COR-L47 (cell line): ENCODE data around the gene PLEKHO1.

ENCODE experiments used
- DNase-seq: peaks from one replicate; lab custom pipeline; 2025; lab: John Stamatoyannopoulos, UW

The PLEKHO1 gene

DNA sequence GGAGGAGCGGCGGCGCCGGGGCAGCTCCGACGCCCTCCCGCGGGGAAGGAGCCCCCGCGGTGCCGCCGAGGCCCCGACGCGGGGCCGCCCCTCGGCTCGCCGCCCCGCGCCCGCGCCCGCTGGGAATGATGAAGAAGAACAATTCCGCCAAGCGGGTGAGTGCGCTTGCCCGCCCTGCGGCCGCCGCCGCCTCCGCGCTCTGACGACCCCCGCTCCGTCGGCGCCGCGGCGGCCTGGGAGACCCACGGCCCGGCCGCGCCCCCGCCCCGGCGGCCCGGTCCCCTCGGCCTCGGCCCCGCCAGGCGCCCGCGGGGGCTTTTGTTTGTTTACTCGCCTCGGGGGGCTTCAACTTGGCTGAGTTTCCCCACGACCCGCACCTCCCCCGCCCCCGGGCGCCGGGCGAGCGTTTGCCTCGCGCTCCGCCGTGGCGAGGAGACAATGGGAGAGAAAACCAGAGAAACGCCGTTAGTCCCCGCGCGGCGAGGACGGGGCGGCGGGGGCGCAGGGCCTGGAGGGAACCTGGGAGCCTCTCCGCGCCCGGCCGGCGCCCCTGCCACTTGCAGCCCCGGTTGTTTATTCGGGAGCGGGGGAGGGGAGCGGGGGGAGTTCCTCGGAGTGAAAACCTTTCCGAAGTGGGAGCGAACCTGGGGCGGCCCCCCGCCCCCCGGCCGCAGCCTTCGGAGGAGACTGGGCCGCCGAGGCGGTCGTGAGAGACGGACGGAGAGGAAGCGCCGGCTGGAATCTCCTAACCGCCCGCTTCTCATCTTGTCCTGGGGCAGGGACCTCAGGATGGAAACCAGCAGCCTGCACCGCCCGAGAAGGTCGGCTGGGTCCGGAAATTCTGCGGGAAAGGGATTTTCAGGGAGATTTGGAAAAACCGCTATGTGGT lies 661 bp downstream of the PLEKHO1 start:
- no peak for DNase-seq

DNA sequence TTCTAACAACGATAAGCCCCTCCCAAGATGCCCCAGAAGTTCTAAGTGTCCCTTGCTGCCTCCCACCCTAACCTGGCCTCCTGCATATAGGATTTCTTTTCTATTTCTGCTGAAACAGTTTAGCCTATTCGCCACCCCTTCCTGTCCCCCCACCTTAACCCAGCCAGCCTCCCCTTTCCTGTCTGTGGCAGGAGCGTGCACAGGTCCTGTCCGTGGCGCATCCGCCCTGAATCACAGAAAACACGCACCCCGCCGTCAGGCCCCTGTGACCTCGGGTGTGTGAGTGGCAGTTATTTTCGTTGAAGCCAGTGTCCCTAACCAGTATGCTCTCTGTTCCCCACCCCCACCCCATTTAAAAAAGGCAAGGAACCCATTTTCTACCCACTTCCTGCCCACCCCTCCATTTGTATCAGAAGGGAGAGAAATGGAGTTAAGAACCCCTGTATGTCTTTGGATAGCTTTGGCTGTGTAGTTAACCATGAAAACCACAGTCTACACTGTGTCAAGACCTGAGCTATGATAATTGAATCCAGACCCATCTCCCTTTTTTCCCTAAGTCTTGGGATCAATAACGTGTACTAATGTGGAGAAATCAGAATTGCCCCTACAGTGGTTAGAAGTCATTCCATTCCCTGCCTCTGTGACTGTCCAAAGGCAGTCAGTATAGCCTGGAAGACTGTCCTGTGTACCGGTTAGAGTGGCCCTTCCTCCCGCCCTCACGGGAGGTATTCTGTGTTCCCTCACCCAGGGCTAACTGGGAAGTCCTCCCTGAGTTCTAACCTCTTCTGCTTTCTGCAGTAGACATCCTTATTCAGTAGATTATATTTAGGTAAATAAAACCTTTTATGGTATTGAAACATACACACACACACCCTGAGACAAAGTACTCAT lies 1.8 kb downstream of the PLEKHO1 start:
- DNase-seq: no peak

DNA sequence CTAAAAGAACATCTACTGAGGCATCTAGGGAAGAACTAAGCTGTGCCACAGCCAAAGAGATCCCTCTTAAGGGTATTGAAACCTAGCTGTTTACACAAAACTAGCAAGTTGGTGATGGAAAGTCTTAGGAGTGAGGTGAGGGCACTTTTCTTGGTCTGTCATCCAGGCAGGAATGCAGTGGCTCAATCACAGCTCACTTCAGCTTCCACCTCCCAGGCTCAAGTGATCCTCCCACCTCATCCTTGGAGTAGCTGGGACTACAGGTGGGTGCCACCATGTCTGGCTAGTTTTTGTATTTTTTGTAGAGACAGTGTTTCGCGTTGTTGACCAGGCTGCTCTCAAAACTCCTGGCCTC lies 2.4 kb downstream of the PLEKHO1 start:
- no peak for DNase-seq

DNA sequence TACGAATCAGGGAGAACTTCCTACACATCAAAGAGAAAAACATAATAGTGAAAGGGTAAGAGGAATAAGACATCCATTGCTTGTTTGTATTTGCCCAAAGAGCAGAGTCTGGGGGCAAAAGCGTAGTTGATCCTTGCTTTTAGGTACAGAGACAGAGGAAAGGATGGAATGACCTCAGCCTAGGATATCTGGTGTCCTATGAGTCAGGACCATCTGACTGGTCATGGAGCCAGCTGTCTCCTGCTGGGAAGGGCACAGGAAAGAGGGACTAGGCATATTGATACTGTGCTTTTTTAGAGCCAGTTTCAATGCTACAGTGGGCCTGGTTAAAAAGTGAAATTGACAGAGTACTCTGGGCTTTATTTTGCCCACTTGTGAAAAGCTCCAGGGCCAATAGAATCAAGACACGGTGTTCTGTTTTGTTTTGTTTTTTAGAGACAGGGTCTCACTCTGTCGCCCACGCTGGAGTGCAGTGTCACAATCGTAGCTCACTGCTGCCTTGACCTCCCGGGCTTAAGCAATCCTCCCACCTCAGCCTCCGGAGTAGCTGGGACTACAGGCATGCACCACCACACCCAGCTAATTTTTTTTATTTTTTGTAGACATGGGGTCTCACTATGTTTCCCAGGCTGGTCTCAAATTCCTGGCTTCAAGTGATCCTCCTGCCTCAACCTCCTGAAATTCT lies 3.2 kb downstream of the PLEKHO1 start:
- no peak for DNase-seq

DNA sequence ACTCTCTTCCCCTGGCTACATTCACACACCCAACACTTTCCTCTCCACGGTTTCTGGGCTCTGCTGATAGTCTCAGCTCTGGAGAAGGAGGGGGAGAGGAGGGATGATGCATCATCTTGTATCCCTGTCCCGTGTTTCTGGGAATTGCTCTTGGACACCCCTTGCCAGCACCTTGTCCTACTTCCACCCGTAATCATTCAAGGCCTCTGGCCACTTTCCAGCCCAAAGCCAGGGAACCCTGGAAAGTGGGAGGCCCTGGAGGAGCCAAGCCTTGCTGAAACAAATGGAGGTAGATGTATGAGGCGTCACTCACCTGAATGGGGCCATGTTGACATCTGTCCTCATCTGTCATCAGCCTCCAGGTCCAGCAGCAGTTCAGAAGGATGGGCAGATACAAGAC lies 4.4 kb downstream of the PLEKHO1 start:
- DNase-seq: no peak

DNA sequence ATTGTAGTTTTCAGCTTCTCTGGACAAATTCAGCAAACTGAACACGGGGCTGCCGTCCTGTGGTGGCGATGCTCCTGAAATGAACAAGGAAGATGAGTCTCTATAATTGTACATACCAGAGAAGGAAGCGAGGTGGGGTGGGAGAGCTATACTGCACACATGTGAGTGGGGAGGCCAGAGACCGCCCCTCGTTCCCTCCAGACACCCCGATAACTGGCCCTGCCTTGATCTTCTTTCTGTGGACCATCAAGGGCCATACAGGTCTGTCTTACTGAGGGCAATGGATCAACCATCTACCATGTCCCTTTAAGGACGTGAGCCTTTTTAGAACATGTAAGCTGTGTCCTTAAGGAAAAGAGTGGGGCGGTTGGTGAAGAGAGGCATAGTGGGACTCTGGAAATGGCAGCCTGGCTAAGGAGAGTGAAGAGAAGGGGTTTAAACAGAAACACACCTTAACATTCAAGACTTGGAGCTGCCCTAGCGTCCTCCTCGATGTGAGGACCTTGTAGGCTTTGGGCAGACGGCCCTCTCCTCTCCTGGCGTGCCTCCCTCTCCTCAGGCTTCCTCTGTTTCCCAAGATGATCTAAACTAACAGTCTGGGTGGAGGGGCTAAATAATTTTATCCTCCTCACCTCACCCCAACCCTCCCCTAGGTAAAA lies 5.8 kb downstream of the PLEKHO1 start:
- no peak for DNase-seq

DNA sequence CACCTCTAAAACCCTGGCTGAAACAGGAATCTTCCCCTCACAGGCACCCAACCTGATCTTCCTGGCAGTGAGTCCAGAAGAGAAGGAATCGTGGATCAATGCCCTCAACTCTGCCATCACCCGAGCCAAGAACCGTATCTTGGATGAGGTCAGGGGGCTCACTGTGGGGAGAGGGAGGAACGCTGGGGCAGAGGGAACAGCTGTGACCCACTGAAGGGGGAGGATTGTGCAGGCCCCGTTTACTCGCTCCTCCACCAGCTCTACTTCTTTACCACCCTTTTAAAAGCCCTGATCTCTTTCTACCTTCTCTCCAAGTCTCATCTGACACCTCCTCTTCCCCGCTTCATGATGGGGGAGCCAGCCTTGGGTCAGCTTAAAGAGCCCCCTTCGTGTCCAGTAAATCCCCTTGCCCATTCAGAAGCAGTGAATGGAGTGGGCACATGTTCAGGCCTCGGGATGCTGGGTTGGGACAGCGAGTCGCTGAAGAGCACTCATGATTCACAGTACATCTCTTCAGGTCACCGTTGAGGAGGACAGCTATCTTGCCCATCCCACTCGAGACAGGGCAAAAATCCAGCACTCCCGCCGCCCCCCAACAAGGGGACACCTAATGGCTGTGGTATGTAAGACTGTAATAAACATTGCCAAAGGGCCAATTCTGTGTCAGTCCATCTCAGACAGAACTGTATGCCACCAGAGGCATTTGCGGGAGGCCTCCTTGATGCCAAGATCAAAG lies 7.3 kb downstream of the PLEKHO1 start:
- no peak for DNase-seq

DNA sequence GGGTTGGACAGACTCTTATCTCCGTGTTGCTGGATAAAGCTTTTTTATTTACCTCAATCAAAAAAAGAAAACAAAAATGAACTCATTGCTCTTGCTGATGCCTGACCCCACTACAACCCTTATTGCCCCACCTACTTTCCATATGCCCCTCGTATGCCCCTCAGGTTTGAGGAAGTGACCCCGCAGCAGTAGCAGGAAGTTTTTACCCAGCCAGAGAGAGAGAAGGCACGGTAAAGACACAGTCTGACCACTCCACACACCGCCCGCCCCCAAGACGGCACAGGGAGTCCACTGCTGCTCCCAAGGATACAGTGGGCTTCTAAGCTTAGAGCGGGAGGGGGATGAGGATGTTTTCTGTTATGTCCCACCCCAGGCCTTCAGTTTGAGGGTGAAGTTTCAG lies 9.8 kb downstream of the PLEKHO1 start:
- DNase-seq: no peak

DNA sequence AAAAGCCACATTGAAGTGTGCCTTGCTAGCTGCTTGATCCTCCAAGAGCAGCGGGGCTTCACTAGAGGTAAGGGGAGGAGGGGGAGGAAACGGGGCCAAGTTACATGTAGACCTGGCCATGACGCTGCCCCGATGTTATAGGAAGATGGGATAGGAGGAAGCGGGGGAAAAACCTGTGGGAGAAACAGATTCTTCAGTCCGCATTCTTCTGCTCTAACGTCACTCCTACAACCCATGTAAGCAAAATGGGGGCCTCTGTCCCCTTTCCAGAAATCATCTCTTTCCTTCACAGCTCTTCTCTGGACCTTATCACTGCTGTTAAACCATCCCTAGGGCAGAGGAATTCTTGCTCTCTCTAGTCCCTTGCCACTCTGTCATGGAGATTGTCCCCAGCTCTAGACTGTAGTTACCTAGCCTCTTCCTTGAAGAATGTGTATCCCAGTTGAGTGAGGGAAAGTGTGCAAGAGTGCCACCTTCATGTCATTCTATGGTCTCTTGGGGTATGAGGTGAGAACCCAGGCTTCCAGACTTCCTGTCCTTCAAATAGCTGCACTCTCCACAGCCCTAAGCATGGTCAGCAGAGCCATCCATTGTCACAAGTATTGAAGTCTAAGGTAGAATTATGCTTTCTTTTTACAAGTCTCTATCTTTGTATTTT lies 11.4 kb downstream of the PLEKHO1 start:
- no peak for DNase-seq

DNA sequence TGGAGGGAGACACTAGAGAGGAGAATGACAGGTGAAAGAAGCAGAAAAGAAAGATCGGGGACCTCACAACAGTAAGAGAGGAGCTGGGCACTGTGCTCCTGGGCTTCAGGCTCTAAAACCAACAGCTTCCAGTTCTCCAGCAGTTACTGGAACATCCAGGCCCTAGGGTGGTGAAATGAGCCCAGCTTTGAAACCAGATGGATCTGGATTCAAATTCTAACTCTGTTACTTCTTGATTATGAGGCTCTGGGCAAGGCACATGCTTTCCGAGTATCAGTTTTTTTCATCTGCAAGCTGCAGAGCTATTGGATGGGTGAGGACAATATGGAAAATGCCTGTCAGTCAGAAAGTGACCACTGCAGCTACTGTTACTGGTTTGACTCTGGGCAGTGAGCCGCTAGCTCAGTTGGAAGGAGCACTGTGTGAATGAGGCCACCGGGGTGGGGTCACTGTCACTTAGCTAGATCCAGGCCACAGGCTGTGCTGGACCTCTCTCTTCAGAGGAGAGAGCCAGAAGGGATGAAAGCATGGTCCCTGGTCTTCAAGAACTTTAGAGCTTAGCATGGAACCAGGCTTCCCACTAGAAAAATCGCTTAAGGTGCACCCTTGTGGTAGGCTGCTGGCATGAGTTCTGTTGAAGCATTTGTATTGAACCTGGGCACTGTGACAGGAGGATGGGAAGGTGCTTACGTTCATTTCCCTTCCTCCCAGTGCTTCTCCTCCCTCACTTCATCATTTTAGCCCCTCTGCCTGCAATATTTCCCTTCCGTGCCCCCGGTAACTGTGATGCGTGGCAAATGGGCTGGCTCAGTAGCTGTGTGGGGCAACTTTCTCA lies 12.2 kb downstream of the PLEKHO1 start:
- no peak for DNase-seq

DNA sequence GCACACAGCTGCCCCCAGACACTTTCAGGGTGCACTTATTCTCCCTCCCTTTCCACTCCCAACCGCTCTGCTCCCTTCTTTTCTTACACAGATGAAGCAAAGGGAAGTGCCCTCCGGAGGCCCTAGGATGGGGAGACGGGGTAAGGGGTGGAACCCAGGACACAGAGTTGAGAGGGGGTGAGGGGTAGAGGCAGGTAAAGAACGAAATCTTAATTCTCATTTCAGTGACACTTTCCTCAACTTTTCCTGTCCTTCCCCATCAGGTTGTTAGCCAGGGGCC lies 12.8 kb downstream of the PLEKHO1 start:
- no peak for DNase-seq

DNA sequence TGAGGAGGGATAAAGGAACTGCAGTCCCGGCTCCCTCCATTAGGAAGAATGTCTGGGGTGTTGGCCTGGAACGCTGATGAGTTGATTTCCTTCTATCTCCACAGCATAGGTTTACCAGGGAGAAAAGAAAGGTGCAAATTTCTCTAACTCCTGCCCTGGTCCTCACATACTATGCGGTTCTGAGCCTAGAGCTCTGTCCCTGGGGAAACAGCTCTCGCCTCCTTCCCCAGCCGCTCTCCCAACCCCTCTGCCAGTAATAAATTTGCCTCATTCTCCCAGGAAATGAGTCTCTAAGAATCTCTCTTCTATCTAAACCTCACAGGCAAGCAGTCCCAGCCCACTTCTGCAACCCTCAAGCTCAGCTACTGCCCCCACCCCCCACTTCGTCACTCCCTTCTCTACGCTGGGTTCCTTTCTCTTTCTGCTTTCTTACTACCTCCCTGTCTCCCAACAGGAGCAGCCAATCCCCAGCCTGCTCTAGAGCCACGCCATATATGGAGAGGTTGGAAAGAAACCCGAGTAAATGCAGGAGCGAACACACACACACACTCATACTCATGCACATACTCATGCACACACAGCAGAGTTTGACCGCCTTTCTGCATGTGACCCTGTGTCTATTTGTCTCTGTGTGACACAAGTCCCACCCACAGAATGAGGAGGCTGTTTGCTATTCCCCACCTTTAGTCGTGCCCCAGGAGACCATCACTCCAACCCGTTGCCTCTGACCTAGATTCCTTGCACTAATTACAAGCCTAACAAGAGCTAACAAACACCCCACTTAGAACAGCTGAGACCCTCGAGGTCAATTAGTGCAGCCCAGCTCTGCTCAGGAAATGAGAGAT lies 13.4 kb downstream of the PLEKHO1 start:
- peak; percentile 47 for DNase-seq

DNA sequence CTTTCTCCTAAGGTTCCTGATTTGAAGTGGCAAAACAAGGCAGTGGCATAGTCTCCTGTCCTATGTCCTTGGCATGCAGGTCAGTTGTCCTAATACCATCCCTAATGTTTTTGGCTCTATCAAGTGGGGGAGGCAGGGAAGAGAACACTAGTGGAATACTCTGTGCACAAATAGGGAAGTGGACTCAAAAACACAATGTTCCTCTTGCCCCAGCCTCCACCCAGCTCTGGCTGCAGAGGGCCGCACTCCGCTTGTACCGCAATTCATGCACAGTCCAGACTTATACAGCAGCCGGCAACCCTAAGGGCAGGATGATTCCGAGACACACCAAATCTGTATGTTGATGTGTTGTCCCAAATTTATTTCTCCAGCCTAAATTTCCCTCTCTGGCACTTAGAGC lies 14.5 kb downstream of the PLEKHO1 start:
- no peak for DNase-seq

DNA sequence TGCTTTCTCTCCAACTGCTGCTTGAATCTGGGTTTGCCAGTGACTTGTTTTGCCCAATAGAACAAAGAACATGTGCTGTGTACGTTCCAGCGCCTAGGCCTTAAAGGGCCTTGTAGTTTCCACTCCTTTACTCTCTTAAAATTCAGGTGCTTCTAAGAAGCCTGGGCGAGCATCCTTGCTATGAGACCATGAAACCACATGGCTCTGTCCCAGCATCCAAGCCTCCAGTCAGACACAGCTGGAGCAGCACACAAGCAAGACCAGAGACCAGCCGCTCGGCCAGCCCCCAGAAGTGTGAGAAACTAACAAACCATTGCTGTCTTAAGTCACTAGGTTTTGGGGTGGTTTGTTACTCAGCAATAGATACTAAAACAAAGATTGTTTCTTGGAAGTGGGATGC lies 15.1 kb downstream of the PLEKHO1 start:
- no peak for DNase-seq

DNA sequence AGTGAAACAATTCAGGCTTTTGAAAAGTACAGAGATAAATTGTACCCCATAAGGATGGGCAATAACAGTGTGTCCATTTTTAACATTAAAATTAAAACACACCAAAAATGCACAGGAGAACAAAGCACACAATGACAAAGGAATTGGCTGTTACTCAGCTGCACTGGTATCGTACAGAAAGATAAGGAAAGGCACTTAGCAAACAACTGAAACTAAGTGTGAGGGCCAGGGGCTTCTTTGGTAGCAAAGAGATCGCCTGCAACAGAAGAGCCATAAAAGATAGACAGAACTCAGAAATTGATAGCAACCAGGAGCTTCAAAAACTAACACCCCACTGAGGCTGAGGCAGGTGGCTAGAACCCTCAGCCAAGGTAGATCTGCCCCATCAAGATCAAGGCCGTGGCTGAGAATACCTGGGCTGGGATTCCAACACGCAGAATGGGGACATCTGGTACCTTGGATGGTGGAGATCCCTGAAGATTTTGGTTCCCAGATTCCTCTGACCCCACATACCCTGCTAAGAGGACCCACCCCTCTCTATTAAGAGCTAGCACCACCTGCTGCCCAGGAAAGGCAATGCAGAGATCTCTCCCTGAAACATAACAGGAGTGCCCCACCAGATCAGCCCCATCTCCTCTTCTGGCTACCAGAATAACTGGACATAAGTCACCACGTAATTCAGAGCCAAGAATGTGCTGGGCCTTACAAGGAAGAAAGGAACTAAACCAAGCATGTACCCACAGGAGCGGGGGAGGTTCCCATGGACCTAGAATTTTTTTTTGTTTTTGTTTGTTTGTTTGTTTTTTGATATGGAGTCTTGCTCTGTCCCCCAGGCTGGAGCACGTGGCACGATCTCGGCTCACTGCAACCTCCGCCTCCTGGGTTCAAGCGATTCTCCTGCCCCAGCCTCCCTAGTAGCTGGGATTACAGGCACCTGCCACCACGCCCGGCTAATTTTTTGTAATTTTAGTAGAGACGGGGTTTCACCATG lies 16.2 kb downstream of the PLEKHO1 start:
- peak; percentile 41 for DNase-seq

DNA sequence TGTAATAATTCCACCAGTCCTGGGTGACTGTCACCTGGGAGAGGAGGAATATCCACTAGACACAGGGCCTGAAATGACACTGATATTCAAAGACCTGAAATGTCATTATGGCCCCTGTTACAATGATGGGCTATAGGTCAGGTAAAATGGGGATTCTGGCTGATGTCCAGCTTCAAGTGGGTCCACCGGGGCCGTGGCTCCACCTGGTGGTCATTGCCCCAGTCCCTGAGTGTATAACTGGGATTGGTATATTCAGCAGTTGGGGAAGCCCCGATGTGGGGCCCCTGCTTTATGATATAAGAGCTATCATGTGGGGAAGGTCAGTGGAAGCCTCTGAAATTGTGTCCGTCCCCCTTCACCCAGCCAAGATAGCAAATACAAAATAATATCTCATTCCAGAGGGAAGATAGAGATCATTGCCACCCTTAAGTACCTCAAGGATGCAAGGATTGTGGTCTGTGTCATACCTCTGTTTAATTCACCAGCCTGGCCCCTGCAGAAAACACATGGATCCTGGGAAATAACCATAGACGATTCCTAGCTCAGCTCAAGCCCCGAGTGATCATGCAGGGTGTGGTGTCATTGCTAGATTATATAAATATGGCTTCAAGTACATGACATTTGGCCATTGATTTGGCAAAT lies 19.4 kb downstream of the PLEKHO1 start:
- peak; percentile 76 for DNase-seq

DNA sequence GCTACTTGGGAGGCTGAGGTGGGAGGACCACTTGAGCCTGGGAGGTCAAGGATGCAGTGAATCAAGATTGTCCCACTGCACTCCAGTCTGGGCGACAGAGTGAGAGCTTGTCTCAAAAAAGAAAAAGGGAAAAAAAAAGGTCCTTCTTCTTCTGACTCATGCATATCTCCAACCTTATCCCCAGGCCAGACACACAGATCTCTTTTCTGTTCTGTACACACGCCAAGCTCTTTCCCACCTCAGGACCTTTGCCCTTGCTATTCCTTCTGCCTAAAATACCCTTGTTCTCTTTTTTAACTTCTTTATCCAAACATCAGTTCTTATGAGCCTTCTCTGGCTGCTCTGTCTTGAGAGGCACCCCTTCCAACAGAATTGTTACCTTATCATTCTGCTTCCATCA lies 22.1 kb downstream of the PLEKHO1 start:
- no peak for DNase-seq
